ENCODE measurements around the gene PPBP. TPM values are rescaled to one million over a fixed set of nuclear protein-coding genes. Genes with fewer than 3 reads are reported as not detected.

The PPBP gene
- total and polyA plus RNA-seq, 9 of the 15 experiments (the other 6 are each of a cell fraction or from before 2014, with no cell fraction given) = 0.17 to 0.55 (median 0.29) TPM; not detected in 4

DNA sequence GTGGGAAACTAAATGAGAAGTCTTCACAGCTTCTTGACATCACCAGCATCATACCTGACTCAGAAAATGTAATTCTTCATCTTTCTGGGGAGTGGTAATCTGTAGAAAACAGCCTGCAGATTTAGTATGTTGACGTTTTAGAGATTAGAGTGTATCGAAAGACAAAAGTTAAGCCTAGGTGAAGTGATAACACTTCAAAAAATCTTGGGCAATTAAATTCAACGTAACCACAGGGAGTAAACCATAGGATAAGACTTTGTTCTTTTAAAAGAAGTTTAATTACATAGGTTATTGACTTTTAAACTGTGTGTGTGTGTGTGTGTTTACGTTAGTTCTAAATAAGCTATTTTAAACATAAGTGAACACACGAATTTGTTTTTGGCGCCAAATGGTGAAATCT is 12.3 kb upstream of the PPBP start:
- H3K27me3 ChIP-seq (ENCODE audit: control insufficient read depth in 2 of 2, insufficient read depth in 2 of 2, low read length in 2 of 2) = no peaks in the 10 kb centered on the region
- no peaks in the 10 kb centered on the region for H3K79me2 ChIP-seq (ENCODE audit: control insufficient read depth, insufficient read depth, low read length)
- no peaks in the 10 kb centered on the region for H3K9me1 ChIP-seq (ENCODE audit: control insufficient read depth, insufficient read depth, low read length)
- no peak overlapping the region for H3K4me3 ChIP-seq
- DNase-seq (ENCODE audit: extremely low read depth in 1 of 4, low spot score in 3 of 4) (no peak), ATAC-seq (no peak; the same call in 2 of the 3 replicates), FAIRE-seq (no peak)
- intact Hi-C loops (cut with micrococcal nuclease) (no loop called here), in situ Hi-C loops (cut with MboI) (no loop called here)
- H3K36me3 ChIP-seq (ENCODE audit: control insufficient read depth, insufficient read depth, low read length) = no peaks in the 10 kb centered on the region
- H2AFZ ChIP-seq (ENCODE audit: low read depth, low read length) = no peak overlapping the region
- TF ChIP-seq TCF3 (CRISPR knock-in tag; IDR thresholded peaks at IDR 0.05) (peak; percentile 20; the same call in 1 of the 2 replicates), ZNF830 (CRISPR knock-in tag; IDR thresholded peaks at IDR 0.05) (no peak), TAL1 (IDR thresholded peaks at IDR 0.05) (peak; percentile 18; the same call in 1 of the 2 replicates), HNRNPL (IDR thresholded peaks at IDR 0.05; ENCODE audit: low read depth, low read length) (no peak), NBN (IDR thresholded peaks at IDR 0.05; ENCODE audit: low read depth) (no peak), TEAD4 (IDR thresholded peaks at IDR 0.05; ENCODE audit: low read length) (0 out of 2 replicates have a peak, but pooled peaks have one; percentile 22), TEAD4 (CRISPR knock-in tag; IDR thresholded peaks at IDR 0.05; ENCODE audit: borderline replicate concordance) (no peak), CBFA2T3 (IDR thresholded peaks at IDR 0.05) (peak; percentile 53; the same call in 1 of the 2 replicates)
- no peak overlapping the region for H3K27ac ChIP-seq (ENCODE audit: extremely low read depth, low read depth, low read length)
- H4K20me1 ChIP-seq (replicated peaks; ENCODE audit: control insufficient read depth, insufficient read depth, low read length) = no peaks in the 10 kb centered on the region
- no peak overlapping the region for H3K9ac ChIP-seq (ENCODE audit: insufficient read depth in 1 of 2, low read depth in 2 of 2, low read length in 2 of 2)
- H3K4me2 ChIP-seq (ENCODE audit: insufficient read depth, low read length) = no peak overlapping the region
- peaks cover 0 to 7% of the 10 kb centered on the region in 2 experiments; a peak in 1 of 5 replicates for H3K4me1 ChIP-seq (replicated peaks in 1 of 2; ENCODE audit: control insufficient read depth in 2 of 2, insufficient read depth in 2 of 2, low read length in 2 of 2)
- no peaks in the 10 kb centered on the region for H3K9me3 ChIP-seq (replicated peaks; ENCODE audit: control insufficient read depth, insufficient read depth, low read depth, low read length)
- ChIA-PET CTCF (ENCODE audit: low intra/inter-chr PET ratio) (no interaction called here), POLR2A (no interaction called here)
- 40% methylated on average over 6 of the region's 6 CpGs for WGBS (ENCODE audit: insufficient coverage, low coverage, missing lambda C conversion rate)
- BruUV-seq (replicated peaks) = no TSS peak

Measured in K562 (cell line).